Stimulated activated CD8-positive, alpha-beta memory T cell treated with anti-CD3 and anti-CD28 coated beads, Interleukin-15, amount 100 ng/mL, for 4 hours (primary cell): ENCODE data around the gene RIMBP2.

Source experiments
- DNase-seq, 2 donors: peaks; one replicate each; pipeline ENCODE4 v3.0.0-alpha.2; 2020; ENCODE audit warnings: low read depth in 2 of 2

The RIMBP2 gene

DNA sequence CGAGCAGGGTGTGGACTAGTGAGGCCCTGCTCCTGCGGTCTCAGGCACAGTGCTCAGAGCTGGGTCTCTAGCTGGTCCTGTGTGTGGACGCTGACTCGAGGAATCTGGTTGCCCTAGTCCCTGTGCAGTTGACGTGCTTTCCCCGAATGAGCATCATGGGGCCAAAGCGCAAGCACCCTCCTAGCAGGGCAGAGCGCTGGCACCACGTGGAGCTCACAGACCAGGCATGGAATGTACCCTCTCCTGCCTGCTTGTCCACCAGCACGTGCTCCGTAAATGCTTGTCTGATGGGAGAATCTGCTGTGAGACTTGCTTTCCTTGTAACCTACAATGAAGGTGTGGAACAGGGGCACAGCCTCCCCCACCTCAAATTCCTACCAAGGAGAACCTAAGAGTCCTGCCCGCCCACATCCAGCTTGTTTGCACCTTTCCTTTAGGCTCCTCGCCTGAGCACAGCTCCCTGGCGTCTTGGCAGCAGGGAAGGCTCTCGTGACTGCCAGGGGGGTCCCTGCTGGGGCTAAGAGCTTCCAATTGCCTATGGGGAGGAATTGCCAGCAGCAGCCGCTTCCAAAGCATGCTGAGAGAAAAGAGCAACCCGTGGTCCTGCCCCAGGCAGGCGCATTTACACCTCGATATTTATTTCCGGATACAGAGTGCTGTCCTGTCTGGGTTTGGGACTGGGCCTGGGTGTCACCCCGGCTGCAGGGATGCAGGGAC, 253.4 kb downstream of the RIMBP2 start:
- DNase-seq, result no peak

DNA sequence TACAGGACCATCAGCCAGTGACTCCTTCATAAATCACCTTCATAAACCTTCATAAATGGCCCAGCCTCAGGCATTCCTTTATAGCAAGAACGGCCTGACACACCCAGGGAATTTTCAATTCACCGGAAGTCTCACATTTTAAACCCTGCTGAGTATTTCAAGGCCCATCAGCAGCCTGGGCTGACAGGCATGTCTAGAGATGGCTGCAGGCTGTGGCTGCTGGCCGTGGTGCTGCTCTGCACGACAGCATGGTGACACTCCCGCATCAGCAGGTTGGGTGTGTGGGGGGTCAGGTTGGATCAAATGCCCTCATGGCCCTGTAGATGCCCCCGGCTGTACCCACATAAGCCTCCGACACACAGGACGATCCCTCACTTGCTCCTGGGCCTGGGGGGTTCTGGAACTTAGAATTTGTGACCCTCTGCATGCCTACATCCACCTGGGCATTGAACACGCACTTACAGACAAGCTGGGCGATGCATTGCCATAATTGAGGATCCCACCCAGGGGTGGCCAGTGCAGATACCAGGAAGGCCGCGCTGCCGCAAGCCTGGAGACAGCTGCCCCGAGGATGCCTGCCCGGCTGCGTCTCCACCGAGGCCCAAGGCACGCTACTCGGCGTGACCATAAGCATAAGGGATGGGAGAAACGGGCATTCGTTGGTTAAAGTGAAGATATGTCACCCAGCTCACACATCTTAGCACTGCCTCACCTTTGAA, 254.1 kb downstream of the RIMBP2 start:
- no peak for DNase-seq

DNA sequence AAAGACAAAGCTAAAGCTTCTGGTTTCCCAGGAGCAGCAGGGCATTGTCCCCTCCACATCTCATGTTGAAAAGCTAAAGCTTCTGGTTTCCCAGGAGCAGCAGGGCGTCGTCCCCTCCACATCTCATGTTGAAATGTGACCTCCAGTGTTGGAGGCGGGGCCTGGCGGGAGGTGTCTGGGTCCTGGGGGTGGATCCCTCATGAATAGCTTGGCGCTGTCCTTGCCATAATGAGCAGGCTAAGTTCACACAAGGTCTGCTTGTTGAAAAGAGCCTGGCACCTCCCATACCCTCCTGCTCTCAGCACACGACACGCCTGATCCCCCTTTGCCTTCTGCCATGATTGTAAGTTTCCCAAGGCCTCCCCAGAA, 254.7 kb downstream of the RIMBP2 start:
- no peak for DNase-seq

DNA sequence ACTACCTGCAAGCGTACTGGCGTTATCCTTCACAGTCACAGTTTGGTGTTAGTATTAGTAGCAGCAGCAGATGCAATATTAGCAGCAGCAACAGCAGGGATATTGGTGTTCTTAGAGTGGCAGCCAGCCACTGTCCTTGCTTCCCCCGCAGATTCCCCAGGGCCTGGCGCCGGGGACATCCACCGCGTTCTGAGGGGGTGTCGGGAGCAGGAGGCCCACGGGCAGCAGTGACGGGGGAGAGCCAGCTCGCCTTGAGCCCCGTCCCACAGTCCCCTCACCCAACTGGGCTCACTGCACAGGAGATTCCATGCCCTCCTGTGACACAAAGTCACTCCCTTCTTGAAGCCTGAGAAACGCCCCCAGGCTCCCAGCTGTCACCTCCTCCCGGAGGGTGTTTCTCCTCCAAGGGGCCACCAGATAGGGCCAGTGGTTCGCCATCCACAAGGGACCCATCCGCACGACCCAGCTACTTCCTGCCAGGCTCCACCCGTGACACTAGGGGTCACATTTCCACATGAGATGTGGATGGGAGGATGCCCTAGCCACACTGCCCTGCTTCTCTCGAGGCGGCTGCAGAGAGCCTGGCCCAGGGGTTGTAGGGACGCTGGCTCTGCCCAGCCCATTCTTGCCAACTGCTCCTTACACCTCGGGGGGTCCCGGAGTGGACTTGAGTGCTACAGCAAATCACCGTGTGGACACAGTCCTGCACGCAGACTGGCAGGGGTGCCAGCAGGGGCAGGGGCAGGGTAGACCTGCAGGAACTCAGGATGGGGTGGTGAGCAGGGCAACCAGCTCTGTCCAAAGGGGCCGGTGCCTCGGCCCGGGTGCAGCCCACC, 255.3 kb downstream of the RIMBP2 start:
- DNase-seq, result no peak

DNA sequence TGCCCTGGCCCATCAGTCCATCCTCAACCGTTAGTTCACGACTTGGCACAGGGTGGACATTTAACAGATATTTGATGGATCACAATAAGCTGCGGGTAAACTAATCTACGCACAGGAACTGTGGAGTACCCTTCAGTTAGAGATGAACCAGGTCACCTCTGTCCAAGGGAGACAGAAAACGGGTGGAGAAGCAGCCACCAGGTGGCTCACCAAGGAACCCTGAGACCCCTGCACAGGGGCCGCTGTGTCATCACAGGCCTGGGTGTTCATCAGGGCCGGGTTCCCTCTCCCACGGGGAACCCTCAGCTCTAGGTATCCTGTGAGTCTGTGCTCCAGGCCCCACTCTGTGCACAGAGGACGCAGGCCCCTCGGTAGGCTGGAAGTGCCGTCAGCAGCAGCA, 256.2 kb downstream of the RIMBP2 start:
- no peak for DNase-seq

DNA sequence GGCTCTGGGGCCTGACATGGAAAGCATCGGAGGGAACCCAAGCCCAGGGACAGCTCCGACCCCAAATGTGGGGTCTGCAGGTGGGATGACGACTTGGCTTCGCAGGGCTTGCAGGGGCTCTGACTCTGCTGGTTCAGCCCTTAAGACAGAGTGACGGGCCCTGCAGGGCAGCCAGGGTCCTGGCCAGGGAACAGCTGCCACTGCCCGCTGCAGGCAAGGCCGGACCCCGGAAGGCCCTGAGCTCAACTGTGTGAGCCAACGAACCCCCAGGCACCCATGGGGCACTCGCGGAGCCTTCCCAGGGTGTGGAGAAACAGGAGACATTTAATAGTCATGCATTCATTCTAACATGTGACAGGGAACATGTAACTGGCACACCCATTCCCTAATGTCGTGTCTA, 257.8 kb downstream of the RIMBP2 start:
- no peak for DNase-seq

DNA sequence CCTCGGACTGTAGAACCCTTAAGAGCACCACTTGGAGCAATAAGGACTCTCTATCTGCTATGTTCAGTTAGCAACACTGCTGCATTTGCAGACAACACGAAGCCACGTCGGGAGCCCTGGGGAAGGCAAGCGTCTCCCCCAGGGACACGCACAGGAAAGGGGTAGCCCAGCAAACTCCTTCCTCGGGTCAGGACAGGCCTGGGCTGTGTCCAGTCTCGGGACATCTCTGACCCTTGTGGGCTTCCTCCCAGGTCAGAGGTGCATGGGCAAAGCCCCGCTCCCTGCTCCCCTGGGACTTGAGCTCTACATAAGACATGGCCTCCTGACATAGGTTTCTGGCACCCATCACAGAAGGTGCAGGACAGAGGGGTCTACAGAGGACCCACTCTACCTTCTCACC, 258.9 kb downstream of the RIMBP2 start:
- no peak for DNase-seq

DNA sequence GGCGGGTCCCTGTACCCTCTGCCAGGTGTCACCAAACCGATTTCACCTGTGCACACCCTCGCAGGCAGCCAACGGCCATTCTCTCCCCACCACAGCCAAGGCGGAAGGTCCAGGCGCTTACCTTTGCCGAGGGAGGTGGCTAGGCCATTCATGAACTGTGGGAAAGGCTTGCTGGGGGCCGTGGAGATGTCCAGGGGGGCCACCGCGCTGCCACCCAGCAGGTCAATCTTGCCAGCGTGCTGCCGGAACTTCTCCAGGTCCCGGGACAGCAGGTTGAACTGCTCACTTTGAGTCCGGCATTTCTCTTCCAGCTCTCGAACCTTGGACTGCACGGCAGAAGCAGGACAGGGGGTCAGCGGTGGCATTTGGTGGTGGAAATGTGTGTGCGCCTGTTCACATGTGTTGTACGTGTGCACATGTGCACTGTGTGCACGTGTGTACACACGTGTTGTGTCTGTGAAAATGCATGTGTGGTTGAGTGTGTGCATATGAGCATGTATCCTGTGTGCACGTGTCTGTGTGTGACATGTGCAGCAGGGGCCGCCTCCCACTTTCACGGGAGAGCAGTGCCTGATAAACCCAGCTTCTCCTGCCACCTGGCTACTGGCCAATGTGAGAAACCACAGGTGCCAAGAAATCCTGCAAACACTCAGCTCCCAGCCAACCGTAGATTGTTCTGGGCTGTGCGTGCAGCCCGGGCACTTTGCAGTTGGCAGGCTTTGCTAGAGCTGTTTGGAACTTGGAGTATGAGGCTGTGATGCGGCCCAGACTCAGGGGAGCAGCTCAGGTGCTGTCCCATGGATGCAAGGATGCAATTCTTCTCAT, 259.5 kb downstream of the RIMBP2 start:
- no peak for DNase-seq

DNA sequence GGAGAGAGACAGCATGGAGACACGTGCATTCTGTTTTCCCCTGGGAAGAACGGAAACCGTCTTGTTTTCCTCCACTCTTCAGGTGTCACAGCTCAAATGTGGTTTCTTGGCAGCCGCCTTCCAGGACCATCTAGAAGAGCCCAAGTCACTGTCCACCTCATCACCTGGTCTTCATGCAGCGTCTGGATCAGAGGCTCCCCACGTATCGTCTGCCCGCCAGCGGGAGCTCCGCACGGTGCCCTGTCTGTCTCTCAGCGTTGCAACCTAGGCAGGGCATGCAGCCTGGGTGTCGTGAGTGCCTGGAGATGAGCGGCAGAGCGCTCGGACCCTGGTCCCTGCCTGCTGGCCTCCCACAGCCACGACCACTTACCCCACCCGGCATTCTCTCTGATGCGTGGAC, 260.9 kb downstream of the RIMBP2 start:
- no peak for DNase-seq

DNA sequence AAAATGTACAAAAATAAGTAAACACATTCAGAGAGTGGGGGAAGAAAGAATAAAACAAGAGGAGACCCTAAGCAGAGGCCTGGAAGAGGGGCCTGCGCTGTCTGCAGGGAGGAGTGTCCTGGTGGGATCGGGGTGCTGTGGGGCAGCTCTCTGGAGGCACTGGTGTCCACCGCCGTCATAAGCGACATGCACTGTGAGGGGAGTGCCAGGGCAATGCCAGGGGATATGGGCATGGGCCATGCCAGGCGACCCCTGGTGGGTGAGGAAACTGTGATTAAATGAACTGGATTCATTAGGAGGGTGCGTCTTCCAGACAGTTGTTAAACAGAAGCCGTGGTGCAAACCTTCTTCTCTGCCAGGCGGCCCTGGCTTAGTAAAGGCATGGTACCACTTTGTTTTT, 261.8 kb downstream of the RIMBP2 start:
- no peak for DNase-seq

DNA sequence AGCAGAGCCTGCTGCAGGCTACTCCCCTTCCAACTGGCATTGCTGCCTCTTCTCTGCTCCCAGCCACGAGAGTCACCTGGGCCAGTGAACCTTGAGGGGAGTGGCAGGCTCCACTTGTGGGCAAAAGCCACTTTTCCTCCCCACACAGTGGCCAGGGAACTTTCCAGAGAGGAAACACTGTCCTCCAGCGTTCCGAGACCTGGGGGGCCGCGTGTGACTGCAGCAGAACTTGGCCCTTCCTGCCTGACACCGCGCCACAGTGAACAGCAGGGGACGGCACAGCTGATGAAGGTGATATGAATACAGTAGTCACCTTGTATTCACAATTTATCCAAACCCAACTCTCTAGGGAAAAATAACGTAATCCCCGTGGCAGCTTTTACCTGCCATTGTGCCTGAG, 263.6 kb downstream of the RIMBP2 start:
- DNase-seq, result no peak

DNA sequence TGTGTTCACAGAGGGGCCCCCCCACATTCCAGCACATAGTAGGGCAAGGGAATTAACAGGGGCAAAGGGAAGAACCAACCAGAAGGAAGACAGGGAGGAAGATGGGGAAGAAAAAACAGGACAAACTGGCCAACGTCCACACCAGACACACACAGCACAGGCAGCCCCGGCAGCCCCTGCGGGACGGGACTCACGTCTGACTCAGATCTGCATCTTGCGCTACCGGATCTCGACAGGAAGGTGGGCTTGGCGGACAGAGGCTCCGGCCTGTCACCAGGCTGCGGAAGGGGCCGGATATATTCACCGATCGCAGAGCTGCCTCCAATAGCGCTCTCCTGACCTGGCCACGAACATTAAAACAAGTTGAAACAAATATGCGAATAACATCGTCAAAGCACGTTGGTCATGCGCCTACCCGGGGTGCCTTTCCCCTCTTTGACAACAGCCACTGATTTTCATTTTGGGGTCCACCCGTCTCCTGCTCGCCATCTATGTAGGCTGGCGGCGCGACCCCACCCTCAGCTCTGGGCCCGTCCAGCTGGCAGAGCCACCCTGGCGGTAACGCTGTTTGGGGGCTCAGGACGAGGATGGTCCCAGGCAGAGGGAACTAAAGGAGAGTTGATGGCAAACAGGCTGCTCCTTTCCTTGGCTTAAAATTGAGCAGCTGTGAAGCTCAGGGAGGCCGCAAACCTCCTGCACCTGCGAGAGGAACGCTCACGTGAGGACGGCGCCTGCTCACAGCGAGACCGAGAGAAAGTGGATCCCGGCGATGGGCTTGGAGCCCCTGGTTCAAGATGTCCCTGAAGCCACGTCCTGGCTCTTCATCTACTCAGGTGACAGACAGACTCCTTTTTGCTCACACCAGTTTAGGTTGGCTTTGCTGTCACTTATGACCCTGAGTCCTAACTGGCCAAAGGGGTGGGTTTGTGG, 264.8 kb downstream of the RIMBP2 start:
- DNase-seq, result no peak

DNA sequence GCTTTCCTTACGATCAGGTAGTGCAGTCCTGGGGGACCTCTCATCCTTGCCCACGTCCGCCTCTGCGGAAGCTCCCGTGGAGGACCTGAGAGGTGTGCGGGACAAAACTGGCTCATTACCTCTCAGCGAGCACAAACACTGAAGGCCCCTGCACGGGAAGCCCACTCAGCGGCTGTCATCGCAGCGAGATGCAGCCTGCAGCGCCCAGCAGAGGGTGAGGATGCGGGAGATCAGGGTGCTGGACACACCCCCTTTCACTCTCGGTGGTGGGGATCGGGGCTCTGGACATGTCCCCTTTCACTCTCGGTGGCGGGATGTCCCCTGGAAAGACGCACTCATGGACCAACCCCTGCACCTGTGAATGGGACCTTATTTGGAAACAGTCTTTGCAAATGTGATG, 266.8 kb downstream of the RIMBP2 start:
- DNase-seq, result no peak

DNA sequence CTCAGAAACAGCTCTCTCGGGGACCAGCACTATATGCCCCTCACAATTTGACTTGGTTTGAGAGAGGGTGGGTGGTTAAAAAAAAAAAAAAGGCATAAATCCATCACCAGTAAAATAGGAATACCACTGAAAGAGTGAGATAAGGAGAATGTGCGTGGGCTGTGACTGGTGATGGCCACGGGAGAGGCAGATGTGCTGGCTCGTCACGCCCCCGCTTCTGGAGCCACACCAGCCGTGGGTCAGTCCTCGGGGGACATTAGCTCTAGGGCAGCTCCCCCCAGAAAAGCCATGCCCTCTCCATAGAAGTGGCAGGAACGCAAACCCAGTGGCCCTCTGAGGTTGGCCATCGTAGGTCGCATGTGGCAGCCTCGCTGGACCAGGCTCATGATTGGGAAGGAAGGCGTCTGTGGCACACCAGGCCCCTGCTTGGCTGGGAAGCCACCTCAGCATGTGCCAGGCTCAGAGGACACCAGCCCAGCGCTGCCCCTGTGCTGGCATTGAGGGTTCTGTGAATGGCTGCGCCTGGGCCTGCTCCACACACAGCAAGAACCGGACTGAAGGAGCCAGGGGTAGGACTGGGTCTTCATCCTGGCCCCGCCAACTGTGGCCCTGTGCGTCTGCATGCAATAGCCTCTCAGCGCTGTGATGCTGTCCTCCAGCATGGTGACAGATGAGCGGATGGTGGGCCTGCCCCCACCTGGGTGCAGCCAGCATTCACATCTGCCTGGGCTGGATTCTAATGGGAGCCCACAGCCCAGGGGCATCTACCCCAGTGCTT, 267.9 kb downstream of the RIMBP2 start:
- DNase-seq, result no peak

DNA sequence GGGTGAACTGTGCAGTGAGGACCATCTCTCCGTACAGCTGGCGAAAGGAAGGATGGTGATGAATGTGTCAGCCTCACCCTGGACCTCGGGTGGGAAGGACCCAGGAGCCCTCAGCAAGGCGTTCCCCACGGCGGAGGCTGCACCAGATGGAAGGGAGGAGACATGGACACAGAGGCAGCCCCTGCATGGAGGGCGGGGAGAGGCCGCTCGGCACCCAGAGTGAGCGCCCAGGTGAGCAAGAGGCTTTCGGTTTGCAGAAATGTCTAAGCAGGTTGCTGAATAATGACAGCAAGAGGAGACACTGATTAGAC, 268.5 kb downstream of the RIMBP2 start:
- no peak for DNase-seq

DNA sequence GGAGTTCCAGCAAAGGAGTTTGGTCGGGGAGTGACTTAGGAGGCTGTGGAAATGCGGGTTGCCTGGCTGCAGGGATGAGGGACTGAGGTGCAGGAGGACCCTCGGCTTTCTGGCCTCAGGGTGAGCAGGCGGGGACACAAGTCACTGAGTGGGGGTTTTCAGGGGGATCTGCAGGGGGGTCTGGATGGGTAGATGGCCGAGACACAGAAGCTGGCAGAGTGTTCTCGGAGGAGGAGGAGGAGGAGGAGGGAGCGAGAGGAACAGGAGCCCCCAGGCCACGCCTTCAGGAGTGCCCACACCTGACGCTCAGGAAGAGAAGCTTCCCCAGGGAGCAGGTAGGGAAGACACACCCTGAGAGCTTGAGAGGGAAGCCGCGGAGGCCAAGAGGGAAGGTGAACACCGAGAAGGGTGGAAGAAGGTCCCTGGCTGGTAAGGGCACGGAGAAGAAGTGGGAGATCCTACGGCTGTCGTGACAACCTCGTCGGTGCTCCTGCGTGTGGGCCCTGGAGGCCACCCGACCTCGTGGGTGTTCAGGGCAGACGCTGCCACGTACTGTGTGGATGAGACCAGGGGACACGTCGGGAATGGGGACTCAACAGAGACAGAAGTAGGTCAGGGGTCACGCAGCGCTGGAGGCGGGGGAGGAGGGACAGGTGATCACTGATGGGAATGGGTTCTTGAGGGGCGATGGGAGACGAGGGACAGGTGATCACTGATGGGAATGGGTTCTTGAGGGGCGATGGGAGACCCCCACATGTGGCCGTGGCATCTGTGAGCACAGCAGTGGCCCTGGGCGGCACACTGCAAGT, 269.0 kb downstream of the RIMBP2 start:
- DNase-seq, result no peak

DNA sequence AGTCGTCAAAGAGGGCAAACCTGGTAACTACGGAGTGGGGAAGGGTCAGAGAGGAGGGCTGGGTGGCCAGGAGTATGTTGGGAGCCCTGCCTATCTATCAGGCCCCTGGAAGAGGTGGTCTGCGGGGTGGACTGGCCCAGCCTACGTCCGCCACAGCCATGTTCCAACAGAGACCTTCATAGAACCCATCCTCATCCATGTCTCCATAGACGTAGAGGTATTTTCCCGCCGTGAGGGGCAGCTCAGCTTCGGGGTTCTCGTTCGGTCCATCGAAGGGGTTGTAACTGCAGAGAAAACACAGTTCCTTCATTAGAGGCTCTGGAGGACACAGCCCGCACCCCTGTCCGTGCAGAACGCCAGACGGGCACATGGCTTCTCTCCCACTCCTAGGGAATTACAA, 271.1 kb downstream of the RIMBP2 start:
- no peak for DNase-seq

DNA sequence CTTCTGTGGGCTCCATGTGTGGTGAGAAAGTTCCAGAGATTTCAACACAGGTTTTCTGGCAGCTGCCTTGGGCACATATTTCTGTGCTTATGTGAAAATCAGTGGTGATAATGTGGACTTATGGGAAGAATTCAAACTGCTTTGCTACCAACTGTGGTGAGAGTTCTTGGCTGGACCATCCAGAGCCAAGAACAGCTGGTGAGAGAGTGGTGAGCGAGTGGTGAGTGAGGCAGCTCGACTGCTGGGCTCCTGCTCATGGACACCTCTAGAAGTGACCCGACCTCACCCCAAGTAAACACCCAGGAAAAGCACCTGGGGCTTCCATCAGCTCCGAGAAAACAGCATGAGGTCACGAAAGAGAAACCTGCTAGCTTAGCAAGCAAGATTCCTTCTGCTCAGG, 272.0 kb downstream of the RIMBP2 start:
- no peak for DNase-seq
